A673 (cell line): ENCODE results near the gene SAP30L. TPM values are rescaled to one million over a fixed set of nuclear protein-coding genes. Genes with fewer than 3 reads are reported as not detected.
A peak's percentile ranks its signal among the peaks of the same experiment; 100 is the strongest.

Experiments
- BruUV-seq: library from RNA; stranded (reverse); fragments of 400-500 nt; replicated peaks from 2 replicates; lab custom pipeline; 2021; lab: Mats Ljungman, UMichigan
- CTCF ChIA-PET: fragments of 300-600 bp; sonication (Branson Sonifier 250); formaldehyde crosslinking; loops from one replicate; lab custom pipeline; 2022; ENCODE audit warnings: antibody characterized with exemption; lab: Charles Lee
- POLR2A ChIA-PET: fragments of 300-600 bp; sonication (Branson Sonifier 250); formaldehyde crosslinking; loops from one replicate; lab custom pipeline; 2022; ENCODE audit warnings: antibody characterized with exemption; ENCODE audit not compliant: low non-redundant PET; lab: Charles Lee
- DNase-seq: peaks from one replicate; pipeline ENCODE4 v3.0.0-alpha.2; 2015; ENCODE audit warnings: low spot score
- H3K27ac ChIP-seq: fragments of 200-600 bp; sonication (generic); 2 replicates; pipeline ENCODE4 v1.5.1; 2016; ENCODE audit warnings: mixed run types, low read depth, mild to moderate bottlenecking, mixed read lengths, antibody characterized with exemption, low read length; ENCODE audit not compliant: poor library complexity, severe bottlenecking
- H3K27me3 ChIP-seq: fragments of 200-600 bp; sonication (generic); replicated peaks from 2 replicates; pipeline ENCODE4 v1.6.1; 2017; ENCODE audit warnings: mixed run types, low read depth, mild to moderate bottlenecking, mixed read lengths, antibody characterized with exemption, low read length; ENCODE audit not compliant: insufficient read depth, poor library complexity
- H3K36me3 ChIP-seq: fragments of 200-600 bp; sonication (generic); 2 replicates; pipeline ENCODE4 v1.6.1; 2016; ENCODE audit warnings: mixed run types, mild to moderate bottlenecking, mixed read lengths, antibody characterized with exemption, low read length; ENCODE audit not compliant: insufficient read depth, poor library complexity, severe bottlenecking
- H3K4me1 ChIP-seq: fragments of 200-600 bp; sonication (generic); 2 replicates; pipeline ENCODE4 v1.6.1; 2017; ENCODE audit warnings: mixed run types, mild to moderate bottlenecking, mixed read lengths, antibody characterized with exemption, low read length; ENCODE audit not compliant: insufficient read depth, poor library complexity, severe bottlenecking
- H3K4me3 ChIP-seq: fragments of 200-600 bp; sonication (generic); 2 replicates; pipeline ENCODE4 v1.5.1; 2016; ENCODE audit warnings: low read depth, mixed run types, mild to moderate bottlenecking, mixed read lengths, low read length; ENCODE audit not compliant: poor library complexity, severe bottlenecking
- H3K9me3 ChIP-seq: fragments of 200-600 bp; sonication (generic); 2 replicates; pipeline ENCODE4 v1.6.1; 2016; ENCODE audit warnings: mixed run types, low read depth, mild to moderate bottlenecking, mixed read lengths, antibody characterized with exemption, low read length; ENCODE audit not compliant: poor library complexity, severe bottlenecking
- CTCF ChIP-seq: fragments of 300-800, 200-600 bp; sonication (generic); conservative IDR thresholded peaks from 2 replicates; pipeline ENCODE4 v1.5.1; 2017; ENCODE audit warnings: low read depth, mild to moderate bottlenecking, antibody characterized with exemption, low read length, moderate library complexity, mixed read lengths
- EZH2 ChIP-seq: fragments of 200-600 bp; sonication (generic); IDR thresholded peaks from 2 replicates; pipeline ENCODE4 v1.6.1; 2017; ENCODE audit warnings: borderline replicate concordance, low read depth, mild to moderate bottlenecking, mixed read lengths, antibody characterized with exemption, low read length; ENCODE audit not compliant: poor library complexity, severe bottlenecking
- intact Hi-C: fragments of 100-400 bp; cut with micrococcal nuclease; formaldehyde crosslinking; loops from one replicate; pipeline ENCODE4 v1.10.0; 2022; ENCODE audit not compliant: unreplicated experiment
- total RNA-seq: library from RNA; stranded (reverse); gene quantifications from 2 replicates; pipeline ENCODE4 v1.2.3, GENCODE V29; 2021

Gene SAP30L
- total RNA-seq, 1 experiment from 2014 or later: 29.2 TPM

- Histone ChIP-seq H3K27ac (peak overlapping the region; percentile 79), H3K27me3 (no peaks in the 10 kb centered on the region), H3K4me3 (peak overlapping the region; percentile 62), H3K4me1 (peaks cover 8% of the 10 kb centered on the region), H3K36me3 (peaks cover under 1% of the 10 kb centered on the region), H3K9me3 (no peaks in the 10 kb centered on the region)
- TF ChIP-seq CTCF: no peak
- no peak for TF ChIP-seq EZH2
- BruUV-seq: no TSS peak
- ChIA-PET CTCF (no interaction called here), POLR2A (interaction anchor here (0.6 kb wide), 1 partner anchor 280 kb away, joined by 4 read pairs; no protein-coding TSS in a partner anchor)
- peak; percentile 41 for DNase-seq
- intact Hi-C loops: no loop called here
Observed at GRCh38 chr5:154446195-154447088, 645 bp downstream of the SAP30L start.

- Histone ChIP-seq H3K4me1 (peaks cover 8% of the 10 kb centered on the region), H3K27ac (no peak overlapping the region), H3K9me3 (no peaks in the 10 kb centered on the region), H3K27me3 (no peaks in the 10 kb centered on the region), H3K36me3 (peaks cover 6% of the 10 kb centered on the region), H3K4me3 (peak overlapping the region; percentile 62)
- CTCF ChIA-PET: no interaction called here
- no peak for DNase-seq
- no peak for TF ChIP-seq CTCF
- no peak for TF ChIP-seq EZH2
- intact Hi-C loops: no loop called here
- POLR2A ChIA-PET: no interaction called here
- TSS peak; percentile 41 for BruUV-seq
Observed at GRCh38 chr5:154447089-154447725, 1.4 kb downstream of the SAP30L start.

- H3K36me3 ChIP-seq: peaks cover 23% of the 10 kb centered on the region
- no peak overlapping the region for H3K4me3 ChIP-seq
- no peak overlapping the region for H3K27ac ChIP-seq
- ChIA-PET POLR2A (no interaction called here), CTCF (no interaction called here)
- no TSS peak for BruUV-seq
- no peaks in the 10 kb centered on the region for H3K27me3 ChIP-seq
- no peak for TF ChIP-seq EZH2
- TF ChIP-seq CTCF: no peak
- intact Hi-C loops: no loop called here
- no peaks in the 10 kb centered on the region for H3K9me3 ChIP-seq
- DNase-seq: no peak
- H3K4me1 ChIP-seq: peaks cover 8% of the 10 kb centered on the region
Observed at GRCh38 chr5:154449786-154450185, 4.0 kb downstream of the SAP30L start.
